GF-D8 (cell line): ENCODE measurements around the gene TASOR2.

Source experiments
- DNase-seq: peaks from one replicate; lab custom pipeline; 2025; lab: John Stamatoyannopoulos, UW

Gene TASOR2

GRCh38 chr10:5683065-5683464 lies 1.6 kb upstream of the TASOR2 start:
- no peak for DNase-seq

GRCh38 chr10:5684971-5685763 lies 529 bp downstream of the TASOR2 start:
- peak; percentile 51 for DNase-seq

- no peak for DNase-seq
Measured at GRCh38 chr10:5685764-5686240, 1.2 kb downstream of the TASOR2 start.

GRCh38 chr10:5688587-5688986 lies 3.9 kb downstream of the TASOR2 start:
- no peak for DNase-seq

DNA sequence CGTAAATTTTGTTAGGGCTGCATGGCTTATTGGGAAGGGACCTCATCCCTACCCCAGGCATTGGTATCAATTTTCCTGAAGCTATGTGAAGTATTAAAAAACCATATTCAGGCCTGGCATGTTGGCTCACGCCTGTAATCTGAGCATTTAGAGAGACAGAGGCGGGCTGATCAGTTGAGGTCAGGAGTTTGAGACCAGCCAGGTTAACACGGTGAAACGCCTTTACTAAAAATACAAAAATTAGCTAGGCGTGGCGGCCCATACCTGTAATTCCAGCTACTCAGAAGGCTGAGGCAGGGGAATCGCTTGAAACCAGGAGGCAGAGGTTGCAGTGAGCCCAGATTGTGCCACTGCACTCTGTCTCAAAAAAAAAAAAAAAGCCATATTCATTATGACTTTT lies 7.1 kb downstream of the TASOR2 start:
- no peak for DNase-seq

- DNase-seq, result peak; percentile 51
Measured at GRCh38 chr10:5692461-5693358, 8.1 kb downstream of the TASOR2 start.

DNA sequence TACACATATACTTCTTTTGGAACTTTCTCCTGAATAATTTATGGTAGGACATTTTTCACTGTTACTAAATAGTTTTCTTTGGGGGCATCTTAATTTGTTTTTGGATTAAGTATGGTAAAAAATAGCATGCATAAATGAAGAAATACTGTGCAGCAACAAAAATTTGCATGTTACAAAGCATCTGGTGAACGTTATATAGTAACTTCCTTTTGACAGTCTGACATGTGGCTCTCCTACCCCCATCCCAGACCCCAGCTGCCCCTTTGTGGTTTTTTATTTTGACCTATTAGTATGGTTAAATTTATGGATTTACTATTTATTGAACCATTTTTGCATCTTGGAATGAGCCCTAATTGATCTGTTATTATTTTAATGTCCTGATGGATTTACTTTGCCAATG lies 9.9 kb downstream of the TASOR2 start:
- DNase-seq, result peak; percentile 19

GRCh38 chr10:5697342-5697741 lies 12.7 kb downstream of the TASOR2 start:
- no peak for DNase-seq

- no peak for DNase-seq
Measured at GRCh38 chr10:5698062-5698461, 13.4 kb downstream of the TASOR2 start.

GRCh38 chr10:5708356-5708755 lies 23.7 kb downstream of the TASOR2 start:
- DNase-seq, result no peak

- DNase-seq, result no peak
Measured at GRCh38 chr10:5709865-5710264, 25.2 kb downstream of the TASOR2 start.

- no peak for DNase-seq
Measured at GRCh38 chr10:5710859-5711258, 26.2 kb downstream of the TASOR2 start.

DNA sequence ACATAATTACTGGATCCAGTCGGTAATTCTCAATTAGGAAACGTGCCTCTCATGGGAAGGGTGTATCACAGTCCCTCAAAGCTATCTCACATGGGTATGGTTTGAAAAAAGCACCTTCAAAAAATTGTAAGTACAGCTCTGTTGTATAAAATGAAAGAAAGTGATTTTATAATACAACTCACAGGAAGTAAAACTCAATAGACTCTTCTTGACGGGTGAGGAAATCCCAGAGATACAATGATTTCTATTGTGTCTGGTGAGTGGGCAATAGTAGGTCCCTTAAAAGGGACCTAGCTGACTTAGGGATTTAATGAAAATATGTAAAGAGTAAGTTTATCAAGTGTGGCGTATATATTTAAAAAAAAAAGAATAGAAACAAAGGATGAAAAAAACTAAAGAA lies 27.0 kb downstream of the TASOR2 start:
- no peak for DNase-seq

DNA sequence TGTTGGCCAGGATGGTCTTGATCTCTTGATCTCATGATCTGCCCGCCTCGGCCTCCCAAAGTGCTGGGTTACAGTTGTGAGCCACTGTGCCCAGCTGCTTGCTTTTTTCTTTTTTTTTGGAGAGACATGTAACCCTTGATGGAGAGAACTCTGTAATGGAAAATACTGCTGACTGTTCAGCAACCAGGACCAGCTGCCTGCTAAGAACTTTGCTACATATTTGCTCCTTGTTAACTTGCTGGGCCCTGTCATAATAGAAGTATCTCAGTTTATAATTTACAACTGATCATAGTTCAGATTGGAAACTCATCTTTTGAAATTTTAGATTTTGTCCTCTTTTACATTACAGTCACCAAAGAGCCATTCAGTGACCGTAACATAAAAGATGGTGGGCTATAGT lies 34.9 kb downstream of the TASOR2 start:
- no peak for DNase-seq

GRCh38 chr10:5720182-5720581 lies 35.5 kb downstream of the TASOR2 start:
- DNase-seq, result no peak

DNA sequence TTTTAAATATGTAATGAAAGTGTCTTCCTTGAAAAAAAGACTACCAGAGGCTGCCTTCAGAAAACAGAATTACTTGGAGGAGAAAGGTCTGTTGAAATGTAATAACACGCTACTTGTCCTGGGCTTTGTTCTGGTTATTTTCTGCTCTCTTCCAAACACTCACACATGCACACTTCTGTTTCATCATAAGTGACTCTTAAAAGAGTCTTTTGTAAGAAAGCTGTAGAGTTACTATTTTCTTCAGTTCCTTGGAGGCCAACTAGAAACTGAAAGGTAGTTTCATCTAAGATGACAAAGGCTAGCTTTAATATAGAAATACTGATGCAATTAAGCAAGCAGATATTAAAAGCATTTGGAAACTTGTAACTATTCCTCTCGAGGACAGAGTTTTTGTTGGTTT lies 39.1 kb downstream of the TASOR2 start:
- no peak for DNase-seq

DNA sequence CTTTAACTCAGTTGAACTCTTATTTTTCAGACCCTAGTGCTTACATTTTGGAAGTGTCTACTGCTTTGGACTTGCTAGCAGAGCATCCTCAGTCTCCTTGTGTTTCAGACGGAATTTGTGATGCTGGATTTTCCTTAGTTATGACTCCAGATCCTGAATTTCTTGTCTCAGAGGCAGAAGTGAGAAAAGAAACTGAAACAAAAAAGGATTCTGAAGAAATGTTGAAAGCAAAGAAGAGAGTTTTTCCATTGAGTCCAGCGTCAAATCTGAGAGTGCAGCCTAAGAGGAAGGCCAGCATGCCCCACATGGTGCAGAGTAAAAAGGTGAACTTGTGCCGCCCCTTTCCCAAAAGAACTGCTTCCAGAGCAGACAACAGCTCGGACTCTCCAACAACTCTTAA lies 46.1 kb downstream of the TASOR2 start:
- no peak for DNase-seq

- no peak for DNase-seq
Measured at GRCh38 chr10:5731559-5731958, 46.9 kb downstream of the TASOR2 start.

- DNase-seq, result no peak
Measured at GRCh38 chr10:5732141-5732540, 47.5 kb downstream of the TASOR2 start.
